Neuronal stem cell (in vitro differentiated cells): ENCODE results near the gene SS18L1.

Source experiments
- DNase-seq: peaks from one replicate; pipeline ENCODE4 v3.0.0-alpha.2; 2013; ENCODE audit warnings: low spot score
- H2AFZ ChIP-seq: one replicate; pipeline ENCODE4 v1.6.1; 2013; ENCODE audit warnings: mild to moderate bottlenecking, low read length, inconsistent platforms
- H2AK5ac ChIP-seq: 2 replicates; pipeline ENCODE4 v1.6.1; 2013; ENCODE audit warnings: low read depth, mild to moderate bottlenecking, inconsistent platforms, low read length, moderate library complexity, mixed read lengths
- H2BK120ac ChIP-seq: 2 replicates; pipeline ENCODE4 v1.6.1; 2013; ENCODE audit warnings: low read depth, mild to moderate bottlenecking, inconsistent platforms, low read length, moderate library complexity, mixed read lengths
- H2BK12ac ChIP-seq: one replicate; pipeline ENCODE4 v1.6.1; 2013; ENCODE audit warnings: low read length, inconsistent platforms
- H2BK15ac ChIP-seq: 2 replicates; pipeline ENCODE4 v1.6.1; 2013; ENCODE audit warnings: mild to moderate bottlenecking, low read length, inconsistent platforms, mixed read lengths
- H2BK5ac ChIP-seq: one replicate; pipeline ENCODE4 v1.6.1; 2013; ENCODE audit warnings: inconsistent platforms, mild to moderate bottlenecking, low read length, moderate library complexity
- H3K14ac ChIP-seq: one replicate; pipeline ENCODE4 v1.6.1; 2013; ENCODE audit warnings: low read length, inconsistent platforms
- H3K18ac ChIP-seq: 2 replicates; pipeline ENCODE4 v1.6.1; 2013; ENCODE audit warnings: low read length, inconsistent platforms
- H3K23ac ChIP-seq: 2 replicates; pipeline ENCODE4 v1.6.1; 2013; ENCODE audit warnings: low read depth, mild to moderate bottlenecking, mixed read lengths, low read length, inconsistent platforms; ENCODE audit not compliant: poor library complexity
- H3K27ac ChIP-seq: replicated peaks from 3 replicates; pipeline ENCODE4 v1.5.1; 2013; ENCODE audit warnings: low read length, inconsistent platforms
- H3K27me3 ChIP-seq, 3 experiments: 2 replicates each; pipeline ENCODE4 v1.6.1; 2013; ENCODE audit warnings: low read length in 3 of 3, mild to moderate bottlenecking in 2 of 3, inconsistent platforms in 1 of 3, low read depth in 1 of 3, mixed read lengths in 1 of 3, moderate library complexity in 1 of 3; ENCODE audit not compliant: control insufficient read depth in 3 of 3, insufficient read depth in 3 of 3
- H3K36me3 ChIP-seq, 2 donors: replicated peaks in 1 of 2; 2 replicates each; pipeline ENCODE4 v1.6.1; 2013; ENCODE audit warnings: low read length in 2 of 2; ENCODE audit not compliant: control insufficient read depth in 2 of 2, insufficient read depth in 2 of 2
- H3K4ac ChIP-seq: 2 replicates; pipeline ENCODE4 v1.6.1; 2013; ENCODE audit warnings: inconsistent platforms, mild to moderate bottlenecking, low read length, moderate library complexity
- H3K4me1 ChIP-seq, 2 donors: 1 replicate in 1 of 2; 2 replicates in 1 of 2; pipeline ENCODE4 v1.6.1; 2013; ENCODE audit warnings: low read length in 2 of 2, low read depth in 1 of 2; ENCODE audit not compliant: control insufficient read depth in 2 of 2, insufficient read depth in 1 of 2
- H3K4me2 ChIP-seq: one replicate; pipeline ENCODE4 v1.6.1; 2013; ENCODE audit warnings: mild to moderate bottlenecking, low read length, inconsistent platforms; ENCODE audit not compliant: insufficient read depth, poor library complexity, severe bottlenecking
- H3K4me3 ChIP-seq, 2 donors: 2 replicates each; pipeline ENCODE4 v1.5.1; 2013; ENCODE audit warnings: low read length in 2 of 2, mild to moderate bottlenecking in 2 of 2, inconsistent platforms in 1 of 2, moderate library complexity in 1 of 2
- H3K79me1 ChIP-seq: one replicate; pipeline ENCODE4 v1.6.1; 2013; ENCODE audit warnings: low read depth, mild to moderate bottlenecking, inconsistent platforms, low read length, moderate library complexity
- H3K9ac ChIP-seq: one replicate; pipeline ENCODE4 v1.6.1; 2013; ENCODE audit warnings: mild to moderate bottlenecking, low read depth, low read length, inconsistent platforms; ENCODE audit not compliant: poor library complexity
- H3K9me3 ChIP-seq, 2 donors: replicated peaks in 1 of 2; 2 replicates each; pipeline versions ENCODE3 to v1.6.1; 2013; ENCODE audit warnings: low read length in 2 of 2, mild to moderate bottlenecking in 2 of 2, inconsistent platforms in 1 of 2, low read depth in 1 of 2, mixed read lengths in 1 of 2, moderate library complexity in 1 of 2; ENCODE audit not compliant: control insufficient read depth in 2 of 2, insufficient read depth in 1 of 2
- H4K8ac ChIP-seq: one replicate; pipeline ENCODE4 v1.6.1; 2013; ENCODE audit warnings: low read depth, mild to moderate bottlenecking, inconsistent platforms, low read length, moderate library complexity
- H4K91ac ChIP-seq: one replicate; pipeline ENCODE4 v1.6.1; 2013; ENCODE audit warnings: low read length, low read depth, mild to moderate bottlenecking, inconsistent platforms; ENCODE audit not compliant: poor library complexity
- WGBS, 2 donors: extraction: QIAGEN DNeasy Blood & Tissue Kit; methylation state at CpG; one replicate each; pipeline ENCODE4 v1.1.7; 2013; ENCODE audit warnings: missing lambda C conversion rate in 2 of 2, mixed read lengths in 1 of 2; ENCODE audit not compliant: insufficient read length in 2 of 2, insufficient replicate concordance in 1 of 2; ENCODE audit errors: extremely low coverage in 2 of 2; 5-methylcytosine and 5-hydroxymethylcytosine counted together

SS18L1 gene

GRCh38 chr20:62198931-62199330 is 55.4 kb downstream of the SS18L1 start:
- H3K4ac ChIP-seq = no peak overlapping the region
- DNase-seq = no peak
- H3K36me3 ChIP-seq = peaks cover 33 to 73% of the 10 kb centered on the region in 2 donors
- H3K9me3 ChIP-seq = peaks cover 0 to 2% of the 10 kb centered on the region in 2 donors
- H3K4me1 ChIP-seq = no peaks in the 10 kb centered on the region
- H3K14ac ChIP-seq = no peak overlapping the region
- no peak overlapping the region for H3K18ac ChIP-seq
- no peak overlapping the region for H3K9ac ChIP-seq
- H3K27me3 ChIP-seq = no peaks in the 10 kb centered on the region
- no peak overlapping the region for H2AFZ ChIP-seq
- no peak overlapping the region for H2BK5ac ChIP-seq
- no peak overlapping the region for H2AK5ac ChIP-seq
- no peak overlapping the region for H3K27ac ChIP-seq
- no peak overlapping the region for H3K4me2 ChIP-seq
- H2BK15ac ChIP-seq = no peak overlapping the region
- H3K4me3 ChIP-seq = no peak overlapping the region
- H4K8ac ChIP-seq = peak overlapping the region; percentile 19
- H3K79me1 ChIP-seq = peaks cover 4% of the 10 kb centered on the region
- H2BK120ac ChIP-seq = no peak overlapping the region
- no CpG with 5 or more reads among the region's 18 CpGs for WGBS, 2 donors
- H4K91ac ChIP-seq = no peak overlapping the region
- H2BK12ac ChIP-seq = no peak overlapping the region
- no peak overlapping the region for H3K23ac ChIP-seq

GRCh38 chr20:62200491-62201172 is 57.1 kb downstream of the SS18L1 start:
- H3K4me2 ChIP-seq = no peak overlapping the region
- H2AFZ ChIP-seq = no peak overlapping the region
- H3K4me3 ChIP-seq = no peak overlapping the region
- no CpG with 5 or more reads among the region's 38 CpGs for WGBS, 2 donors
- no peak overlapping the region for H3K14ac ChIP-seq
- no peak overlapping the region for H3K9ac ChIP-seq
- peaks cover 4% of the 10 kb centered on the region for H3K79me1 ChIP-seq
- no peak overlapping the region for H4K8ac ChIP-seq
- no peaks in the 10 kb centered on the region for H3K27me3 ChIP-seq
- DNase-seq = no peak
- no peak overlapping the region for H2AK5ac ChIP-seq
- no peak overlapping the region for H2BK120ac ChIP-seq
- no peak overlapping the region for H3K27ac ChIP-seq
- H3K4me1 ChIP-seq = no peaks in the 10 kb centered on the region
- no peak overlapping the region for H2BK12ac ChIP-seq
- H3K9me3 ChIP-seq = peaks cover 0 to 2% of the 10 kb centered on the region in 2 donors
- H3K4ac ChIP-seq = no peak overlapping the region
- peak overlapping the region; percentile 43 for H3K23ac ChIP-seq
- peaks cover 29 to 63% of the 10 kb centered on the region in 2 donors for H3K36me3 ChIP-seq
- H3K18ac ChIP-seq = no peak overlapping the region
- H4K91ac ChIP-seq = no peak overlapping the region
- no peak overlapping the region for H2BK15ac ChIP-seq
- H2BK5ac ChIP-seq = no peak overlapping the region

- no peak overlapping the region for H4K8ac ChIP-seq
- no peak for DNase-seq
- H3K23ac ChIP-seq = peak overlapping the region; percentile 43
- H3K4ac ChIP-seq = no peak overlapping the region
- no peak overlapping the region for H4K91ac ChIP-seq
- no peaks in the 10 kb centered on the region for H3K27me3 ChIP-seq
- no peaks in the 10 kb centered on the region for H3K4me1 ChIP-seq
- H3K27ac ChIP-seq = no peak overlapping the region
- no peak overlapping the region for H2BK15ac ChIP-seq
- H3K9me3 ChIP-seq = peaks cover 0 to 2% of the 10 kb centered on the region in 2 donors
- peaks cover 4% of the 10 kb centered on the region for H3K79me1 ChIP-seq
- H3K14ac ChIP-seq = no peak overlapping the region
- H3K9ac ChIP-seq = peak overlapping the region; percentile 4
- H2BK5ac ChIP-seq = no peak overlapping the region
- no peak overlapping the region for H3K18ac ChIP-seq
- no peak overlapping the region for H2BK12ac ChIP-seq
- H3K4me2 ChIP-seq = no peak overlapping the region
- no peak overlapping the region for H2AK5ac ChIP-seq
- H2AFZ ChIP-seq = no peak overlapping the region
- WGBS, 2 donors = no CpG with 5 or more reads among the region's 38 CpGs
- H3K36me3 ChIP-seq = peaks cover 29 to 55% of the 10 kb centered on the region in 2 donors
- no peak overlapping the region for H2BK120ac ChIP-seq
- peak overlapping the region in 1 of 2 donors; percentile 28 for H3K4me3 ChIP-seq
Observed at GRCh38 chr20:62201173-62202082, 57.9 kb downstream of the SS18L1 start.

GRCh38 chr20:62202083-62202395 is 58.5 kb downstream of the SS18L1 start:
- Histone ChIP-seq H3K4me3 (no peak overlapping the region), H3K23ac (no peak overlapping the region), H3K4me1 (no peaks in the 10 kb centered on the region), H3K9ac (no peak overlapping the region), H3K27ac (no peak overlapping the region), H4K91ac (no peak overlapping the region), H3K9me3 (peaks cover 0 to 2% of the 10 kb centered on the region in 2 donors), H2BK15ac (no peak overlapping the region), H3K79me1 (peaks cover 4% of the 10 kb centered on the region), H2BK12ac (no peak overlapping the region), H3K4ac (no peak overlapping the region), H2BK5ac (no peak overlapping the region), H4K8ac (no peak overlapping the region), H3K4me2 (no peak overlapping the region), H2AK5ac (no peak overlapping the region), H3K14ac (no peak overlapping the region), H2BK120ac (no peak overlapping the region), H3K18ac (no peak overlapping the region), H2AFZ (no peak overlapping the region), H3K36me3 (peaks cover 29 to 54% of the 10 kb centered on the region in 2 donors), H3K27me3 (no peaks in the 10 kb centered on the region)
- WGBS, 2 donors = no CpG with 5 or more reads among the region's 5 CpGs
- DNase-seq = no peak
